NT2/D1 (cell line): ENCODE results near the gene SNHG17.
"Not testable (repeated sequence)": the region's sequence is repeated elsewhere in the genome, so short reads cannot be mapped to it uniquely, and the experiment has no call there.

Source experiments
- DNase-seq: peaks from one replicate; pipeline ENCODE4 v3.0.0-alpha.2; 2011; ENCODE audit warnings: low read depth, low spot score
- H3K27me3 ChIP-seq: 2 replicates; pipeline ENCODE4 v1.6.0; 2011; ENCODE audit warnings: mild to moderate bottlenecking; ENCODE audit not compliant: insufficient read length, insufficient read depth
- H3K36me3 ChIP-seq: 2 replicates; pipeline ENCODE4 v1.6.1; 2011; ENCODE audit warnings: mild to moderate bottlenecking, low read length, mixed read lengths; ENCODE audit not compliant: insufficient read depth, insufficient read length
- H3K4me1 ChIP-seq: 2 replicates; pipeline ENCODE4 v1.5.1; 2011; ENCODE audit not compliant: insufficient read depth, insufficient read length
- H3K4me3 ChIP-seq: 2 replicates; pipeline ENCODE4 v1.5.1; 2011; ENCODE audit warnings: low read depth; ENCODE audit not compliant: insufficient read length
- H3K9ac ChIP-seq: 2 replicates; pipeline ENCODE4 v1.6.0; 2011; ENCODE audit warnings: low read depth; ENCODE audit not compliant: insufficient read length
- H3K9me3 ChIP-seq: 2 replicates; pipeline ENCODE4 v1.5.1; 2011; ENCODE audit warnings: mild to moderate bottlenecking, low read length; ENCODE audit not compliant: insufficient read depth
- SUZ12 ChIP-seq: IDR thresholded peaks from 2 replicates; pipeline ENCODE4 v1.6.1; 2011; ENCODE audit not compliant: insufficient read length, insufficient read depth; ENCODE audit errors: extremely low read depth
- YY1 ChIP-seq: IDR thresholded peaks from 2 replicates; pipeline ENCODE4 v1.6.1; 2011; ENCODE audit not compliant: insufficient read length, insufficient read depth
- ZNF274 ChIP-seq: IDR thresholded peaks from 2 replicates; pipeline ENCODE4 v1.6.1; 2011; ENCODE audit warnings: mild to moderate bottlenecking, low read depth, low read length

Gene SNHG17

GRCh38 chr20:38466983-38467382 lies 31.9 kb upstream of the SNHG17 start:
- Histone ChIP-seq H3K9me3 (no peaks in the 10 kb centered on the region; the same call in 1 of the 2 replicates), H3K27me3 (no peaks in the 10 kb centered on the region), H3K4me1 (no peaks in the 10 kb centered on the region), H3K9ac (no peak overlapping the region), H3K4me3 (no peak overlapping the region), H3K36me3 (no peaks in the 10 kb centered on the region)
- TF ChIP-seq ZNF274: no peak
- TF ChIP-seq SUZ12: no peak
- TF ChIP-seq YY1: no peak
- DNase-seq: no peak

- Histone ChIP-seq H3K9ac (no peak overlapping the region), H3K4me1 (no peaks in the 10 kb centered on the region), H3K36me3 (no peaks in the 10 kb centered on the region), H3K9me3 (no peaks in the 10 kb centered on the region; the same call in 1 of the 2 replicates), H3K4me3 (no peak overlapping the region), H3K27me3 (no peaks in the 10 kb centered on the region)
- TF ChIP-seq YY1: no peak
- TF ChIP-seq SUZ12: no peak
- no peak for TF ChIP-seq ZNF274
- DNase-seq: no peak
Measured at GRCh38 chr20:38466171-38466570, 31.0 kb upstream of the SNHG17 start.

- not testable (repeated sequence) for H3K9me3 ChIP-seq, H3K36me3 ChIP-seq, DNase-seq, H3K4me1 ChIP-seq, H3K27me3 ChIP-seq, H3K4me3 ChIP-seq, H3K9ac ChIP-seq
Measured at GRCh38 chr20:38461569-38461968, 26.4 kb upstream of the SNHG17 start.

GRCh38 chr20:38461167-38461566 lies 26.0 kb upstream of the SNHG17 start:
- H3K9me3 ChIP-seq, DNase-seq, H3K36me3 ChIP-seq, H3K27me3 ChIP-seq, H3K4me1 ChIP-seq, H3K4me3 ChIP-seq, H3K9ac ChIP-seq: not testable (repeated sequence)

- not testable (repeated sequence) for H3K9me3 ChIP-seq, DNase-seq, H3K36me3 ChIP-seq, H3K27me3 ChIP-seq, H3K4me1 ChIP-seq, H3K4me3 ChIP-seq, H3K9ac ChIP-seq
Measured at GRCh38 chr20:38460631-38461030, 25.5 kb upstream of the SNHG17 start.

- H3K4me1 ChIP-seq: no peaks in the 10 kb centered on the region
- TF ChIP-seq YY1: no peak
- TF ChIP-seq SUZ12: no peak
- no peak for TF ChIP-seq ZNF274
- H3K9me3 ChIP-seq: no peaks in the 10 kb centered on the region; the same call in 1 of the 2 replicates
- DNase-seq: no peak
- no peak overlapping the region for H3K9ac ChIP-seq
- no peaks in the 10 kb centered on the region for H3K36me3 ChIP-seq
- H3K27me3 ChIP-seq: no peaks in the 10 kb centered on the region
- H3K4me3 ChIP-seq: no peak overlapping the region
Measured at GRCh38 chr20:38460040-38460623, 25.0 kb upstream of the SNHG17 start.

- no peaks in the 10 kb centered on the region for H3K27me3 ChIP-seq
- no peak for DNase-seq
- no peaks in the 10 kb centered on the region; the same call in 1 of the 2 replicates for H3K9me3 ChIP-seq
- TF ChIP-seq YY1 (no peak), ZNF274 (no peak), SUZ12 (no peak)
- H3K4me3 ChIP-seq: no peak overlapping the region
- H3K36me3 ChIP-seq: no peaks in the 10 kb centered on the region
- no peaks in the 10 kb centered on the region for H3K4me1 ChIP-seq
- no peak overlapping the region for H3K9ac ChIP-seq
Measured at GRCh38 chr20:38458314-38458713, 23.2 kb upstream of the SNHG17 start.

GRCh38 chr20:38454556-38455473 lies 19.7 kb upstream of the SNHG17 start:
- no peak for TF ChIP-seq ZNF274
- no peak for TF ChIP-seq YY1
- no peak for TF ChIP-seq SUZ12
- no peak for DNase-seq
- H3K27me3 ChIP-seq: no peaks in the 10 kb centered on the region
- H3K4me3 ChIP-seq: no peak overlapping the region
- H3K9me3 ChIP-seq: no peaks in the 10 kb centered on the region
- H3K4me1 ChIP-seq: no peaks in the 10 kb centered on the region
- peaks cover 16% of the 10 kb centered on the region for H3K36me3 ChIP-seq
- H3K9ac ChIP-seq: no peak overlapping the region
